K562 treated with DMSO at 1 percent for 24 hours (cell line): ENCODE measurements around the gene UBE2D4. TPM values are rescaled to one million over a fixed set of nuclear protein-coding genes. Genes with fewer than 3 reads are reported as not detected.

Experiments
- total RNA-seq: library from RNA; unstranded; fragments of 300-600 nt; gene quantifications from 2 replicates; pipeline ENCODE4 v1.2.3, GENCODE V29; 2022; ENCODE audit warnings: low read depth; ENCODE audit not compliant: insufficient read depth

The UBE2D4 gene
- total RNA-seq: 9.7 and 12.0 TPM in 2 replicates

DNA sequence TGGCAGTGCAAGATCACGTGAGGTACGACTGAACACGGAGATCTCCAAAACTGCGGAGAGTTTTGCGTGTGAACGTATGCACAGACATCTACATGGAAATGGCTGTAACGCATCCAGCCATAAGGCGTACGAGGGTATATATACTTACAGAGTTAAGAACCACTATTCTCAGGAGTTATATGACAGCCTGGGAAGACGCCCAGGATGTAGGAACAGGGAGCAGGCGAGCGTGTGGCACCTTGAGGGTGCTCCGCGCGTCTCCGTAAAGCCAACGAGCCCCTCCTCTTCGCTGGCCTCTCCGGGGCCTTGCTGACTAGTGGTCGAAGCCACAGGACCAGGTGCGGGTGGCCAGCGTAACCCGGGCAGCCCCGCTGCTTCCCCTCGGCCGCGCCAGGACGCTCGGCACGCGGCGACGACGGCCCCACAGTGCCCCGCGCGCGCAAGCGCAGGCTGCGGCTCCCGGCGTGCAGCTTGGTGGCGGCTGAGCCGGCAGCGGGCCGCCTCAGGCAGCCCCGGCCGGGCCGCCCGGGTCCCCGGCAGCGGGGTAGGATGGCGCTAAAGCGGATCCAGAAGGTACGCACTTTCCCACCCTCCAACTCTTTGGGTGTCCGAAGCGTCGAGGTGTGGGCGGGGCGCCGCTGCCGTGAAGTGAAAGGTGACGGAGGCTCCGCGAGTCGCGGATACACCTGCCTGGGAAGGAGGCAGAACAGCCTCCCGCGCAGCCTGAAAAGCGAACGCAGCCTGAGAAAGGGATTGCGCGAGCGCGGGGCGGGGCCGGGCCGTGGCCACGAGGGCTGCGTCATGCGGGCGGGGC, at the start of gene UBE2D4:
TSS of gene UBE2D4 (plus strand) at position 453 of the 814 bp plus-strand sequence. CDS start at position 550, 97 bp downstream.

DNA sequence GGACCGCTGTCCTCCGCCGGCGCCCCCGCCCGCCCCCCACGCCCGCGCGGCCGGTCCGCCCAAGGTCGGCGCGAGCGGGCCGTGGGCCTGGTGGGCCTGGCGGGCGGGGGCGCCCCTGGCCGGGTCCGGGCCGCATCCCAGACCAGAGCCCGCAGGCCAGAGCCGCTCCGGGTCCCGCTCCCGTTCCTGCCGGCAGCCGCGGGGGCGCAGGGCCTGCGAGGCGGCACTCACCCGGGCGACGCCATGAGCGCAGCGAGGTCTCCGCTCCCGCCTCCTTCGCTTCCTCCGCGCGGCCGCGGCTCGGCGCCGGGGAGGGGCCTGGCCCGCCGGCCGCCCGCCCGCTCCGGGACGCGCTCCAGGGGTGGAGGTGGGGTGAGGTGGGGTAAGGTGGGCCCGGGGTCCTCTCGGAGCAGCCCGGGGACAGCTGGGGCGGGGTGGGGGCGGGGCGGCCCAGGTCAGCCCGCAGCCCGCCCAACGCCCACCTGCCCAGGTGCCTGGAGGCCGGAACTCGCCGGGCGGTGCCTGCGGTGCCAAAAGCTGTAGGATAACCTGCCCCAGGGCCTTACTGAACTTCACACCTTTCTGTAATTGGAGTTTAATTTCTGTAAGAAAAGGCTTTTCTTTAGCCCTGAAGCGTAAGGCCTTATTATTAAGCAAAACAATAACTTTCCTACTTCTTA, 19.8 kb upstream of the UBE2D4 start, which contains the start of gene URGCP:
TSS of gene URGCP (minus strand) at position 266 of the 680 bp plus-strand sequence. CDS start at position 245, 21 bp downstream.

GRCh38 chr7:43997532-43997931, 71.3 kb downstream of the UBE2D4 start, which contains the start of gene SPDYE1:
TSS of gene SPDYE1 (plus strand) at chr7:43997897. CDS start at chr7:43999950, 2,053 bp downstream.

Other genes starting within 250 kb of the UBE2D4 start
- 116 and 123 TPM in 2 replicates for gene COA1, start 196.9 kb upstream of the UBE2D4 start, total RNA-seq
- gene BLVRA, start 167.8 kb upstream of the UBE2D4 start, total RNA-seq: 135 and 137 TPM in 2 replicates
- 255 and 257 TPM in 2 replicates for gene MRPS24, start 56.9 kb upstream of the UBE2D4 start, total RNA-seq
- gene URGCP, start 19.8 kb upstream of the UBE2D4 start, total RNA-seq: 25.8 and 33.3 TPM in 2 replicates
- not detected in 2 replicates for gene SPDYE1, start 71.5 kb downstream of the UBE2D4 start, total RNA-seq
- gene DBNL, start 118.3 kb downstream of the UBE2D4 start, total RNA-seq: 57.0 and 64.1 TPM in 2 replicates
- gene PGAM2, start 139.1 kb downstream of the UBE2D4 start, total RNA-seq: not detected in 2 replicates
- 11.0 and 16.8 TPM in 2 replicates for gene POLM, start 156.1 kb downstream of the UBE2D4 start, total RNA-seq
- gene AEBP1, start 177.9 kb downstream of the UBE2D4 start, total RNA-seq: 0.24 and 0.39 TPM in 2 replicates
- gene POLD2, start 197.1 kb downstream of the UBE2D4 start, total RNA-seq: 128 and 147 TPM in 2 replicates
- not detected in 2 replicates for gene MYL7, start 214.9 kb downstream of the UBE2D4 start, total RNA-seq